ENCODE data around the gene CPEB2.

CPEB2 gene

DNA sequence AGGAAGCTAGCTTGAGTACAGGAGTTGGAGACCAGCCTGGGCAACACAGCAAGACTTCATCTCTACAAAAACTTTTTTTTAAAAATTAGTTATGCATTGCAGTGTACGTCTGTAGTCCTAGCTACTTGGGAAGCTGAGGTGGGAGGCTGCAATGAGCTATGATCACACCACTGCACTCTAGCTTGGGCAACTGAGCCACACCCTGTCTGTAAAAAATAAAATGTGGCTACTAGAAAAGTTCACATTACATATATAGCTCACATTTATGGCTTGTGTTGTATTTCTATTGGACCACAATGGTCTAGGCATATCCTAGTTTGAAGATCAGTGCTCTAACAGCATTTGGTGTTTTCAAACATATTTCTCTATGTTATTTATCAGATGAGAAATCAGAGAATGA lies 11.8 kb upstream of the CPEB2 start:
- no peak for TF ChIP-seq GLIS3 (CRISPR knock-in tag; IDR thresholded peaks at IDR 0.05)
- TF ChIP-seq ZNF8 (CRISPR knock-in tag; IDR thresholded peaks at IDR 0.05), result no peak
- no peak for TF ChIP-seq RARB (CRISPR knock-in tag; IDR thresholded peaks at IDR 0.05)
- no peak for TF ChIP-seq ZNF70 (CRISPR knock-in tag; IDR thresholded peaks at IDR 0.05)
- no peak for TF ChIP-seq PPARA (CRISPR knock-in tag; IDR thresholded peaks at IDR 0.05; ENCODE audit: borderline replicate concordance)
- no peak for TF ChIP-seq ARNTL (CRISPR knock-in tag; IDR thresholded peaks at IDR 0.05; ENCODE audit: borderline replicate concordance, low read depth)
- TF ChIP-seq ZFP30 (CRISPR knock-in tag; IDR thresholded peaks at IDR 0.05), result no peak
- no peak for TF ChIP-seq TCF4 (CRISPR knock-in tag; IDR thresholded peaks at IDR 0.05; ENCODE audit: borderline replicate concordance)
- TF ChIP-seq, protein P1, sequence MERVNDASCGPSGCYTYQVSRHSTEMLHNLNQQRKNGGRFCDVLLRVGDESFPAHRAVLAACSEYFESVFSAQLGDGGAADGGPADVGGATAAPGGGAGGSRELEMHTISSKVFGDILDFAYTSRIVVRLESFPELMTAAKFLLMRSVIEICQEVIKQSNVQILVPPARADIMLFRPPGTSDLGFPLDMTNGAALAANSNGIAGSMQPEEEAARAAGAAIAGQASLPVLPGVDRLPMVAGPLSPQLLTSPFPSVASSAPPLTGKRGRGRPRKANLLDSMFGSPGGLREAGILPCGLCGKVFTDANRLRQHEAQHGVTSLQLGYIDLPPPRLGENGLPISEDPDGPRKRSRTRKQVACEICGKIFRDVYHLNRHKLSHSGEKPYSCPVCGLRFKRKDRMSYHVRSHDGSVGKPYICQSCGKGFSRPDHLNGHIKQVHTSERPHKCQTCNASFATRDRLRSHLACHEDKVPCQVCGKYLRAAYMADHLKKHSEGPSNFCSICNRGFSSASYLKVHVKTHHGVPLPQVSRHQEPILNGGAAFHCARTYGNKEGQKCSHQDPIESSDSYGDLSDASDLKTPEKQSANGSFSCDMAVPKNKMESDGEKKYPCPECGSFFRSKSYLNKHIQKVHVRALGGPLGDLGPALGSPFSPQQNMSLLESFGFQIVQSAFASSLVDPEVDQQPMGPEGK (CRISPR knock-in tag; IDR thresholded peaks at IDR 0.05; ENCODE audit: borderline replicate concordance), result no peak
- TF ChIP-seq ZC3H10 (CRISPR knock-in tag; IDR thresholded peaks at IDR 0.05), result no peak
- TF ChIP-seq TOX (CRISPR knock-in tag; IDR thresholded peaks at IDR 0.05; ENCODE audit: borderline replicate concordance), result no peak
- no peak for TF ChIP-seq OSR1 (CRISPR knock-in tag; IDR thresholded peaks at IDR 0.05)
- no peak for ATAC-seq

DNA sequence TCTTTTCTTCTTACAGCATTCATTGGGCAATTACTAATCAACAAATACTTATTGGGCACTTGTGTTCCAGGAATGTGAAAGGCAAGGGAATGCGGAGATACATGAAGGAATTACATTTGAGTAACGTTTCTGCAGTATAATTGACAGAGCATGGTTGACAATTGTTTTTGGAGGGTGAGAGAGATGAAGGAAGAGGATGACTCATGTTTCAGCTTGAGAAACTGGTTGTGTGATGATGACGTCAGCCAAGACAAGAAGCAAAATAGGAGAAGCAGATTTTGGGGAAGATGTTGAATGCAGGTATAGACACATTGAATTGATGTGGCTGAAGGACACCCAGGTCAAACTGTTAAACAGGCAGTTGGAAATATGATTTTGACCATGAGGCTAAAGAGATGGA lies 8.0 kb upstream of the CPEB2 start:
- TF ChIP-seq SNAI2 (CRISPR knock-in tag; IDR thresholded peaks at IDR 0.05) (no peak), OSR1 (CRISPR knock-in tag; IDR thresholded peaks at IDR 0.05) (no peak), ZFP30 (CRISPR knock-in tag; IDR thresholded peaks at IDR 0.05) (no peak), ZNF565 (CRISPR knock-in tag; conservative IDR thresholded peaks at IDR 0.05; ENCODE audit: low read depth) (no peak), TOX (CRISPR knock-in tag; IDR thresholded peaks at IDR 0.05; ENCODE audit: borderline replicate concordance) (no peak), ISL1 (CRISPR knock-in tag; IDR thresholded peaks at IDR 0.05) (no peak), CSDC2 (CRISPR knock-in tag; IDR thresholded peaks at IDR 0.05) (no peak), ZC3H10 (CRISPR knock-in tag; IDR thresholded peaks at IDR 0.05) (no peak), RARB (CRISPR knock-in tag; IDR thresholded peaks at IDR 0.05) (no peak), ZNF70 (CRISPR knock-in tag; IDR thresholded peaks at IDR 0.05) (no peak), ESRRG (CRISPR knock-in tag; IDR thresholded peaks at IDR 0.05) (no peak), GLIS3 (CRISPR knock-in tag; IDR thresholded peaks at IDR 0.05) (no peak)
- TF ChIP-seq, protein P1 (CRISPR knock-in tag; IDR thresholded peaks at IDR 0.05; ENCODE audit: borderline replicate concordance), result no peak
- TF ChIP-seq, protein P2, sequence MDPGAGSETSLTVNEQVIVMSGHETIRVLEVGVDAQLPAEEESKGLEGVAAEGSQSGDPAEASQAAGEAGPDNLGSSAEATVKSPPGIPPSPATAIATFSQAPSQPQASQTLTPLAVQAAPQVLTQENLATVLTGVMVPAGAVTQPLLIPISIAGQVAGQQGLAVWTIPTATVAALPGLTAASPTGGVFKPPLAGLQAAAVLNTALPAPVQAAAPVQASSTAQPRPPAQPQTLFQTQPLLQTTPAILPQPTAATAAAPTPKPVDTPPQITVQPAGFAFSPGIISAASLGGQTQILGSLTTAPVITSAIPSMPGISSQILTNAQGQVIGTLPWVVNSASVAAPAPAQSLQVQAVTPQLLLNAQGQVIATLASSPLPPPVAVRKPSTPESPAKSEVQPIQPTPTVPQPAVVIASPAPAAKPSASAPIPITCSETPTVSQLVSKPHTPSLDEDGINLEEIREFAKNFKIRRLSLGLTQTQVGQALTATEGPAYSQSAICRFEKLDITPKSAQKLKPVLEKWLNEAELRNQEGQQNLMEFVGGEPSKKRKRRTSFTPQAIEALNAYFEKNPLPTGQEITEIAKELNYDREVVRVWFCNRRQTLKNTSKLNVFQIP (CRISPR knock-in tag; IDR thresholded peaks at IDR 0.05; ENCODE audit: borderline replicate concordance, low read depth), result no peak
- TF ChIP-seq, protein P3, sequence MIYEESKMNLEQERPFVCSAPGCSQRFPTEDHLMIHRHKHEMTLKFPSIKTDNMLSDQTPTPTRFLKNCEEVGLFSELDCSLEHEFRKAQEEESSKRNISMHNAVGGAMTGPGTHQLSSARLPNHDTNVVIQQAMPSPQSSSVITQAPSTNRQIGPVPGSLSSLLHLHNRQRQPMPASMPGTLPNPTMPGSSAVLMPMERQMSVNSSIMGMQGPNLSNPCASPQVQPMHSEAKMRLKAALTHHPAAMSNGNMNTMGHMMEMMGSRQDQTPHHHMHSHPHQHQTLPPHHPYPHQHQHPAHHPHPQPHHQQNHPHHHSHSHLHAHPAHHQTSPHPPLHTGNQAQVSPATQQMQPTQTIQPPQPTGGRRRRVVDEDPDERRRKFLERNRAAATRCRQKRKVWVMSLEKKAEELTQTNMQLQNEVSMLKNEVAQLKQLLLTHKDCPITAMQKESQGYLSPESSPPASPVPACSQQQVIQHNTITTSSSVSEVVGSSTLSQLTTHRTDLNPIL (CRISPR knock-in tag; IDR thresholded peaks at IDR 0.05; ENCODE audit: low read depth), result no peak
- TF ChIP-seq, protein P4, sequence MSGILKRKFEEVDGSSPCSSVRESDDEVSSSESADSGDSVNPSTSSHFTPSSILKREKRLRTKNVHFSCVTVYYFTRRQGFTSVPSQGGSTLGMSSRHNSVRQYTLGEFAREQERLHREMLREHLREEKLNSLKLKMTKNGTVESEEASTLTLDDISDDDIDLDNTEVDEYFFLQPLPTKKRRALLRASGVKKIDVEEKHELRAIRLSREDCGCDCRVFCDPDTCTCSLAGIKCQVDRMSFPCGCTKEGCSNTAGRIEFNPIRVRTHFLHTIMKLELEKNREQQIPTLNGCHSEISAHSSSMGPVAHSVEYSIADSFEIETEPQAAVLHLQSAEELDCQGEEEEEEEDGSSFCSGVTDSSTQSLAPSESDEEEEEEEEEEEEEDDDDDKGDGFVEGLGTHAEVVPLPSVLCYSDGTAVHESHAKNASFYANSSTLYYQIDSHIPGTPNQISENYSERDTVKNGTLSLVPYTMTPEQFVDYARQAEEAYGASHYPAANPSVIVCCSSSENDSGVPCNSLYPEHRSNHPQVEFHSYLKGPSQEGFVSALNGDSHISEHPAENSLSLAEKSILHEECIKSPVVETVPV (CRISPR knock-in tag; IDR thresholded peaks at IDR 0.05), result no peak
- TF ChIP-seq, protein P5, sequence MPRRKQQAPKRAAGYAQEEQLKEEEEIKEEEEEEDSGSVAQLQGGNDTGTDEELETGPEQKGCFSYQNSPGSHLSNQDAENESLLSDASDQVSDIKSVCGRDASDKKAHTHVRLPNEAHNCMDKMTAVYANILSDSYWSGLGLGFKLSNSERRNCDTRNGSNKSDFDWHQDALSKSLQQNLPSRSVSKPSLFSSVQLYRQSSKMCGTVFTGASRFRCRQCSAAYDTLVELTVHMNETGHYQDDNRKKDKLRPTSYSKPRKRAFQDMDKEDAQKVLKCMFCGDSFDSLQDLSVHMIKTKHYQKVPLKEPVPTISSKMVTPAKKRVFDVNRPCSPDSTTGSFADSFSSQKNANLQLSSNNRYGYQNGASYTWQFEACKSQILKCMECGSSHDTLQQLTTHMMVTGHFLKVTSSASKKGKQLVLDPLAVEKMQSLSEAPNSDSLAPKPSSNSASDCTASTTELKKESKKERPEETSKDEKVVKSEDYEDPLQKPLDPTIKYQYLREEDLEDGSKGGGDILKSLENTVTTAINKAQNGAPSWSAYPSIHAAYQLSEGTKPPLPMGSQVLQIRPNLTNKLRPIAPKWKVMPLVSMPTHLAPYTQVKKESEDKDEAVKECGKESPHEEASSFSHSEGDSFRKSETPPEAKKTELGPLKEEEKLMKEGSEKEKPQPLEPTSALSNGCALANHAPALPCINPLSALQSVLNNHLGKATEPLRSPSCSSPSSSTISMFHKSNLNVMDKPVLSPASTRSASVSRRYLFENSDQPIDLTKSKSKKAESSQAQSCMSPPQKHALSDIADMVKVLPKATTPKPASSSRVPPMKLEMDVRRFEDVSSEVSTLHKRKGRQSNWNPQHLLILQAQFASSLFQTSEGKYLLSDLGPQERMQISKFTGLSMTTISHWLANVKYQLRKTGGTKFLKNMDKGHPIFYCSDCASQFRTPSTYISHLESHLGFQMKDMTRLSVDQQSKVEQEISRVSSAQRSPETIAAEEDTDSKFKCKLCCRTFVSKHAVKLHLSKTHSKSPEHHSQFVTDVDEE (CRISPR knock-in tag; IDR thresholded peaks at IDR 0.05), result no peak
- no peak for ATAC-seq

Measured in SK-N-SH treated with all-trans-retinoic acid at 6 μM for 48 hours (cell line).